Activated CD4-positive, alpha-beta memory T cell treated with anti-CD3 and anti-CD28 coated beads, Interleukin-2, amount 10 ng/mL, durations not matched to agents 7 days and 5 days (primary cell): ENCODE measurements around the gene USP3. TPM values are rescaled to one million over a fixed set of nuclear protein-coding genes. Genes with fewer than 3 reads are reported as not detected.
A peak's percentile ranks its signal among the peaks of the same experiment; 100 is the strongest.

Source experiments
- CTCF ChIA-PET: fragments of 350-600 bp; sonication (Branson Sonifier 250); formaldehyde crosslinking; loops from one replicate; lab custom pipeline; 2021; ENCODE audit warnings: antibody characterized with exemption, inconsistent platforms; lab: Charles Lee
- POLR2A ChIA-PET: fragments of 350-600 bp; sonication (Branson Sonifier 250); formaldehyde crosslinking; loops from one replicate; lab custom pipeline; 2021; ENCODE audit warnings: antibody characterized with exemption; lab: Charles Lee
- DNase-seq: peaks from one replicate; pipeline ENCODE4 v3.0.0-alpha.2; 2020
- H3K27ac Mint-ChIP-seq: one replicate; pipeline ENCODE4 v1.8.0; 2021; ENCODE audit warnings: mild to moderate bottlenecking, mixed read lengths
- H3K27me3 Mint-ChIP-seq: one replicate; pipeline ENCODE4 v1.8.0; 2021; ENCODE audit warnings: mixed read lengths
- H3K36me3 Mint-ChIP-seq: one replicate; pipeline ENCODE4 v1.8.0; 2021; ENCODE audit warnings: low read depth, mixed read lengths
- H3K4me1 Mint-ChIP-seq: one replicate; pipeline ENCODE4 v1.8.0; 2021; ENCODE audit warnings: mixed read lengths
- H3K4me3 Mint-ChIP-seq: one replicate; pipeline ENCODE4 v1.8.0; 2021; ENCODE audit warnings: mild to moderate bottlenecking, mixed read lengths
- H3K9me3 Mint-ChIP-seq: one replicate; pipeline ENCODE4 v1.8.0; 2021; ENCODE audit warnings: mixed read lengths
- total RNA-seq, 2 experiments: library from RNA; stranded (reverse); gene quantifications; one replicate each; pipeline ENCODE4 v1.2.3, GENCODE V29; 2021

USP3 gene
- total RNA-seq, 2 experiments from 2014 or later: 67.9 to 68.7 TPM

DNA sequence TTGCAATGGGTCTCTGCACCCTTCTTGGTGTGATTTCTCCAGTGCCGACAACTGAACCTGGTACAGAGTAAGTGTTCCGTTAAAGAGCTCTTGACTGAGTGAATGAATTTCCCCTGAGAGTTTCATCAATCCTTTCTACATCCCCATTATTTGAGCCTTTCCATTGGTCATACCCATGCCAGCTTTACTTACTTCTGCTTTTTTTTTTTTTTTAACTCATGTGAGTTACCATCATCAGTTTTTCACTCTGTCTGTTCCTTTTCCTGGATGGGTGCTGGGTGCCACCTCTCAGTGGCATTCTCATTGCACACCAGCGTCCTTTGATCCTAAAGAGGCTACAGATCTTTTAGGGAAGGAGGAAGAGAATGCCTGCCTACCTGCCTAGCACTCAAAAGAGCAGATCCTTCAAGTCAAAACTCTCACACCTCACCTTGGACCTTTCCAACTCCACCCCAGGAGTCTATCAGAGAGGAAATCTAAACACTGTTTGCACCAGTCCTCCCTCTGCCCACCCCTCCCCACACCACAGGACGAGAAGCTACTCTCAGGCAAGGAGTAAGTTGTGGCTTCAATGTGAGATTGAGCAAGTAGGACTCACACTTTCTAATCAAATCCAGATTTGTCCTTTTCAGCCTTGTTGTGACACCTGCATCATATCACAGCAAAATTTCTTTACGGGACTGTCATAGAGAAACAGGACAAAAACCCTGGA is 13.1 kb upstream of the USP3 start:
- no peaks in the 10 kb centered on the region for H3K9me3 Mint-ChIP-seq
- H3K4me1 Mint-ChIP-seq: peaks cover 59% of the 10 kb centered on the region
- no peak for DNase-seq
- H3K36me3 Mint-ChIP-seq: no peaks in the 10 kb centered on the region
- ChIA-PET POLR2A (interaction anchor here (1.5 to 5.1 kb wide), 2 partner anchors 13 to 17 kb away, joined by 3 to 81 read pairs; partner anchors contain the start of gene USP3), CTCF (interaction anchor here (0.6 to 2.0 kb wide), 4 partner anchors 14 to 25 kb away, joined by 3 to 6 read pairs (median 4); no protein-coding TSS in a partner anchor)
- H3K4me3 Mint-ChIP-seq: no peak overlapping the region
- H3K27ac Mint-ChIP-seq: no peak overlapping the region
- H3K27me3 Mint-ChIP-seq: peaks cover 2% of the 10 kb centered on the region

DNA sequence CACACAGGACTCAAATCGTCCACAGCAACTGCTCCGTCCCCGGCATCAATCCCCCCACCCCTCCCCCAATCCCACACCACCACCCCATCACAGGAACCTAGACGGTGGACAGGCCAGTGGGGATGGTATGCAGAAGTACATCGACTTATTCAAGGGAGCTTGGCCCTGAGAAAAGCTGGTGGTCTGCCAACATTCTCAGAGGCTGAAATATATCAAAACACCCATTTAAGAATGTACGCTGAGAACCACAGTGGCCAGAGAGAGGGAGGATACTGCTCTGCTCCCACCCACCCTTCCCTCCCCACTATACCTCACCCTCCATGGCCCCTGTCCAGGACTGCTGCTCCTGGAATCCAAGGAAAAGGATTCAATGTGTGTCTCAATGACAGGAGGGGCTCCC is 12.4 kb upstream of the USP3 start:
- Mint-ChIP-seq H3K9me3 (no peaks in the 10 kb centered on the region), H3K4me1 (peaks cover 53% of the 10 kb centered on the region), H3K27me3 (peaks cover 2% of the 10 kb centered on the region), H3K36me3 (no peaks in the 10 kb centered on the region), H3K27ac (no peak overlapping the region), H3K4me3 (no peak overlapping the region)
- CTCF ChIA-PET: interaction anchor here (0.6 kb wide), 1 partner anchor 26 kb away, joined by 3 read pairs; no protein-coding TSS in a partner anchor
- POLR2A ChIA-PET: interaction anchor here (1.5 kb wide), 1 partner anchor 16 kb away, joined by 3 read pairs; no protein-coding TSS in a partner anchor
- DNase-seq: no peak

DNA sequence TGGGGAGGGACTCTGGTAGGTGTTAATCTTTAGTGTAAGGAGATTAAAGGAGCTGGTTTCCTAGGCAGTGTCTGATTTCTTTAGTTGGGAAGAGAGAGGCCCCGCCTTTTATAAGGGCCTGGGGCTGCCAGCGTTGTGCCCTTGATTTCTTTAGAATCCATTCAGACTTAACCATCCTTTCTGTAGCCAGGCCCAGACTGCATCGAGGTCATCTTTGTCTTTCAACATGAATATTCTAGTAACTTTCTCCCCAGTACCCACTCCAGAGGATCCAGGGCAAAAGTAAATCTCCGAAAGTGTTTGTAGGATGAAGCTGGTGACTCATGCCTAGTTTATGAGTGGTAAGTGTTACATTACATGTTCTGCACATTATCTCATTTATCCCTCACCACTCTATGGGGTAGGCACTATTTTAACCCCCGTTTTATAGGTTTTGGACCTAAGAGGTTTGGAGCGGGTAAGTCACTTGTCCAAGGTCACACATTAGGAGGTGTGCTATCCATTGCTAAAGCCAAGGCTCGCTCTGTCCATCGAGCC is 11.8 kb upstream of the USP3 start:
- H3K27me3 Mint-ChIP-seq: peaks cover 2% of the 10 kb centered on the region
- H3K9me3 Mint-ChIP-seq: no peaks in the 10 kb centered on the region
- no peaks in the 10 kb centered on the region for H3K36me3 Mint-ChIP-seq
- DNase-seq: no peak
- ChIA-PET CTCF (no interaction called here), POLR2A (interaction anchor here (0.6 to 5.2 kb wide), 4 partner anchors 9 to 30 kb away, joined by 3 to 77 read pairs (median 8); partner anchors contain the start of gene USP3)
- H3K4me1 Mint-ChIP-seq: peaks cover 48% of the 10 kb centered on the region
- no peak overlapping the region for H3K4me3 Mint-ChIP-seq
- no peak overlapping the region for H3K27ac Mint-ChIP-seq

DNA sequence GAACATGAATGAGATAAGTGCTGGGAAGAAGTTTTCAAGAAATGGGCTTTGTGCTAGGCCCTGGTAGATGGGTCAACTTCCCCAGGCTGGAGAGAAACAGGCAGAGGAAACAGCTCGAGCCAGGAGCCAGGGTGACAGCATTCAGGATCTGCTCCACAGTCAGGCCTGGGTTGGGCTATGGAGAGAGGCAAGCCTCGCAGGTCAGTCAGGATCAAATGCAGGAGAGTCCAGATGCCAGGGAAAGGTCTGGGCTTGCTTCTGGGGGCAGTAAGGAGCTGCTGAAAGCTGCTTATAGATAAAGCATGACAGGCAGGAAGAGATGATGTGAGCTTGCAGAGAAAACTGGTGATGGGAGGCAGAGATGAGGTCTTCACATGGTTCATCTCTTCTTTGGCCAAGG is 11.0 kb upstream of the USP3 start:
- DNase-seq: no peak
- no peaks in the 10 kb centered on the region for H3K9me3 Mint-ChIP-seq
- peaks cover 48% of the 10 kb centered on the region for H3K4me1 Mint-ChIP-seq
- H3K36me3 Mint-ChIP-seq: no peaks in the 10 kb centered on the region
- peak overlapping the region; percentile 0 for H3K27ac Mint-ChIP-seq
- H3K27me3 Mint-ChIP-seq: peaks cover 2% of the 10 kb centered on the region
- ChIA-PET POLR2A (interaction anchor here (1.9 to 5.2 kb wide), 2 partner anchors 10 to 11 kb away, joined by 11 to 77 read pairs; partner anchors contain the start of gene USP3), CTCF (no interaction called here)
- H3K4me3 Mint-ChIP-seq: no peak overlapping the region

DNA sequence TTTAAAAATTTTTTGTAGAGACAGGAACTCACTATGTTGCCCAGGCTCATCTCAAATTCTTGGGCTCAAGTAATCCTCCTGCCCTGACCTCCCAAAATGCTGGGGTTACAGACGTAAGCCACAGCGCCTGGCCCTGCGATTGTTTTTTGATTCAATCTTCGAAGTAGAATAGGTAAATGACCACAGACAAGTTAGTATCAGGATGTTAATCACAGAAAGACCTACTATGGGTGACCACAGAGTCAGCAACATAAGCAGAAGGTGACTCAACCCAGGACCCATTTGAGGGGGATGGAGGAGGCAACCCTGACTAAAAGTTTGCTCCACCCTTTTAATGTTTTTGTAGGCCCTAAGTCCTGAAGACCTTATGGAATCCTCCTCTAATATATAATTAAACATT is 10.0 kb upstream of the USP3 start:
- POLR2A ChIA-PET: interaction anchor here (0.6 to 5.2 kb wide), 4 partner anchors 10 to 14 kb away, joined by 3 to 77 read pairs (median 20); partner anchors contain the start of gene USP3
- peaks cover 2% of the 10 kb centered on the region for H3K27me3 Mint-ChIP-seq
- H3K4me1 Mint-ChIP-seq: peaks cover 56% of the 10 kb centered on the region
- H3K36me3 Mint-ChIP-seq: no peaks in the 10 kb centered on the region
- CTCF ChIA-PET: interaction anchor here (3.1 to 5.0 kb wide), 3 partner anchors 10 to 27 kb away, joined by 19 to 36 read pairs (median 20); partner anchors contain the start of gene USP3
- no peaks in the 10 kb centered on the region for H3K9me3 Mint-ChIP-seq
- no peak for DNase-seq
- H3K4me3 Mint-ChIP-seq: no peak overlapping the region
- H3K27ac Mint-ChIP-seq: peak overlapping the region; percentile 66

DNA sequence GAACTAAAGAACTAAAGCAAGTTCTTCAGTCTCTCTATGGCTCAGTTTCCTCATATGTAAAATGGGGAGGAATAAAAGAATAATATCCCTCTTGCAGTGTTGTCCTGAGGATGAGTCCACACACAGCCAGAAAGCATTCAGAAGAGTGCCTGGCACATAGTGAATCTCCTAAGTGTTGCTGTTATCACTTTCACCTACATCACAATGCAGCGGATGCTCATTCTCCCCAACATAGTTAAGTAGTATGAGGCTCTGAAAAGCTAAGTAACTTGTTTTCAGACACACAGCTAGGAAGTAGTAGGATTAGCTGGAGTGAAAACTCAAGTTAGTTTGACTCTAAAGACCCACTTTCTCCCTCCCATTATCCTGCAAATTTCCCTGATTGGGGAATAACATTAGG is 9.1 kb upstream of the USP3 start:
- Mint-ChIP-seq H3K36me3 (no peaks in the 10 kb centered on the region), H3K4me1 (peaks cover 65% of the 10 kb centered on the region), H3K9me3 (no peaks in the 10 kb centered on the region), H3K27me3 (peaks cover 2% of the 10 kb centered on the region), H3K4me3 (no peak overlapping the region), H3K27ac (peak overlapping the region; percentile 62)
- ChIA-PET CTCF (interaction anchor here (0.9 to 5.0 kb wide), 5 partner anchors 8 to 28 kb away, joined by 3 to 46 read pairs (median 20); partner anchors contain the start of gene USP3), POLR2A (interaction anchor here (2.3 to 5.2 kb wide), 4 partner anchors 8 to 19 kb away, joined by 6 to 77 read pairs (median 30); partner anchors contain the start of gene USP3)
- no peak for DNase-seq

DNA sequence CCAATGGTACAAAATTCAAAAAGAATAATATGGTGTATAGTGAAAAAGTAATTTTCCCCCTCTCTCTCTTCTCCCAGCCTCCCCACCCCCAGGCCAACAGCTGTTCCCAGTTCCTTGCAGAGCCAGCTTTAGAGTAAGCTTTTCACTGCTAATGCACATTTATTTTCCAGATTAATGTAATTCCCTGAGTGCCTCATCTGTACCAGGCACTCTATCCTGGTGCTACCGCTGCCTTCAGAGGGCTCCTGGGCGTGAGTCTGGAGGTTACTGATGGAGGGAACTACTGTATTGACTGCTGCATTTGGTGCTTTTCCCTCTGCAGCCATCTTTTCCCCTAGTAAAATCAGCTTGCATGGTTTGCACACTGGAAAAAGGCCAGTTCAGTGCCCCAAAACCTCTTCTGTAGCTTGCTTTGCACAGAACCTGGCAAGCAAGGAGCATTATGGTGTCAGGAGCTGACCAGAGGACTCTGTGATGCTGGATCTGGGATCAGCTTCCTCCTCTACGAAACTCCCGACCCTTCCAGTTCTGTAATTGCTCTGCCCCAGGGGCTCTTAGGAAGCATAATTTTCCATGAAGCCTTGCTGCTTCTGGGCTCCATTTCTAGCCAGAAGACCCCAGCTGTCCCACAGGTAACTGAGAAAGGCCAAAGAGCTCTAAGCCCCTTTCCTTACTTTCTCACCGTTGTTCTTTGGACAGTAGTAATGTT is 8.5 kb upstream of the USP3 start:
- CTCF ChIA-PET: interaction anchor here (0.9 to 5.0 kb wide), 5 partner anchors 8 to 29 kb away, joined by 3 to 46 read pairs (median 20); partner anchors contain the start of gene USP3
- H3K9me3 Mint-ChIP-seq: no peaks in the 10 kb centered on the region
- H3K27ac Mint-ChIP-seq: peak overlapping the region; percentile 16
- H3K36me3 Mint-ChIP-seq: no peaks in the 10 kb centered on the region
- POLR2A ChIA-PET: interaction anchor here (0.8 to 5.2 kb wide), 5 partner anchors 8 to 20 kb away, joined by 3 to 77 read pairs (median 30); partner anchors contain the start of gene USP3
- no peak for DNase-seq
- no peak overlapping the region for H3K4me3 Mint-ChIP-seq
- peaks cover under 1% of the 10 kb centered on the region for H3K27me3 Mint-ChIP-seq
- peaks cover 69% of the 10 kb centered on the region for H3K4me1 Mint-ChIP-seq

DNA sequence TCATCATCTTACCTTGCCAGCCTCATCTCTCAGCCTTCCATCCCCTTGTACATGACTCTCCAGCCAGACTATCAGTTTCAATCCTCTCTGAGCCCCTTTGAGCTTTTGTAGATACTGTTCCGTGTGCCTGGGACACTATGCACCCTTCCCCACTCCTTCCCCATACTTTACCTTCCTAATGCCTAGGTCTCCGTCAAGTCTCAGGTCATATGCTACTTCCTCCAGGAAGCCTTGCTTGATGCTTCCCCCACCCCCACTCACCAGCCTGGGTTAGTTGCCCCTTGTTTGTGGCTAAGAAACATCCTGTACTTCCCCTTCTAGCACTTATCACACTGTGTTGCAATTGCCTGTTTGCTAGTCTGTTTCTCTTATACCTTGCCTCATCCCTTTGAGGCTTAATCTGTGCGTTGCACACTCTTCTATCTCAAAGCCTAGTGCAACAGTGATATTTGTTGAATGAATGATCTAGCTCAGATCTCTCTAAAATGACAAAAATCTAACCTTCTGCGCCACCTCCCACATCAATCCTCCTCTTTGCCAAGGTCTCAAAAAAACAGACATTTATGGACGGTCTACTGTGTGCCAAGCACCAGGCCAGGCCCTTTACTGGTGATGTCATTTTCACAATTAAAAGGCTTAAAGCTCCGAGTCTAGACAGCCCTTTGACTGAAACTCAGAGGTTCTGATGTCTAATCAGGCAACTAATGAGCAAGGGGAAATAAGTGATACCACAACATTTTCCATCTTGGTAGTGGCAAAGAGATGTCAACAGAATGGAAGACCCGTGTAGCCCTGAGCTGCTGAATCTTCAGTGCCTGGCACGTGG is 6.5 kb upstream of the USP3 start:
- peak; percentile 71 for DNase-seq
- Mint-ChIP-seq H3K4me3 (no peak overlapping the region), H3K4me1 (peaks cover 74% of the 10 kb centered on the region), H3K9me3 (no peaks in the 10 kb centered on the region), H3K27me3 (no peaks in the 10 kb centered on the region), H3K36me3 (no peaks in the 10 kb centered on the region), H3K27ac (no peak overlapping the region)
- ChIA-PET CTCF (interaction anchor here (1.0 to 5.0 kb wide), 6 partner anchors 7 to 31 kb away, joined by 3 to 46 read pairs (median 20); partner anchors contain the start of gene USP3), POLR2A (interaction anchor here (1.0 to 5.2 kb wide), 15 partner anchors 6 to 113 kb away, joined by 3 to 77 read pairs (median 5); partner anchors contain the start of gene USP3)

DNA sequence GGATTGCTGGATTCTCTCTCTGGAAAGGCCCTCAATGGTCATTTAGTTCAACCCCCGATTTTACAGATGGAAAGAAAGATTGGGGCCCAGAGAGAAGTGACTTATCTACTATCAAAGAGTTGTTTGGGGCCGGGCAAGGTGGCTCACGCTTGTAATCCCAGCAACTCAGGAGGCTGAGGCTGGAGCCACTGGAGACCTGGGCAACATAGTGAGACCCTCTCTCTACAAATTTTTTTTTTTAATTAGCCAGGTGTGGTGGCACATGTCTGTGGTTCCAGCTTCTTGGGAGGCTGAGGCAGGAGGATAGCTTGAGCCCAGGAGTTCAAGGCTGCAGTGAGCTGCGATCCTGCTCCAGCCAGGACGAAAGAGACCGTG is 5.2 kb upstream of the USP3 start:
- POLR2A ChIA-PET: interaction anchor here (1.2 to 2.5 kb wide), 4 partner anchors 9 to 19 kb away, joined by 3 to 18 read pairs (median 11); no protein-coding TSS in a partner anchor
- H3K27me3 Mint-ChIP-seq: no peaks in the 10 kb centered on the region
- H3K4me1 Mint-ChIP-seq: peaks cover 71% of the 10 kb centered on the region
- CTCF ChIA-PET: interaction anchor here (1.3 to 5.0 kb wide), 3 partner anchors 11 to 15 kb away, joined by 4 to 46 read pairs (median 36); no protein-coding TSS in a partner anchor
- no peak overlapping the region for H3K4me3 Mint-ChIP-seq
- DNase-seq: no peak
- no peak overlapping the region for H3K27ac Mint-ChIP-seq
- H3K9me3 Mint-ChIP-seq: no peaks in the 10 kb centered on the region
- H3K36me3 Mint-ChIP-seq: no peaks in the 10 kb centered on the region

DNA sequence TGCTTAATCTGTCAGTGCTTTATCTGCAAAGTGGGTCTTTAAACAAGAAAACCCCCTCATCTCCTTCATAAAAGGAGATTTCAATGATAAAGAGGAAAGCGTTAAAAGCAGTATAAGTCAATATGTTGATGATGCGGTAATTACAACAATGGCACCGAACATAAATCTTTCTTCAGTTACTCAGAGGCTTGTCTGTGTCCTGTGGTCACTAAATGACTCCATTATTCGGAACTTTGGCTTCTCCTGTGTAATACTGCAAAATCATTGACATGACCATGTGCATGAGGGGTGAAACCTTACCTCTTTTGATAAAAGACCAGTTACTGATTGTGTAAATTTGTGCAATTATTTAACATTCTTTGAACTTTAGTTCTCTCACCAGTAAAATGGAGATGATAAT is 4.8 kb upstream of the USP3 start:
- Mint-ChIP-seq H3K27me3 (no peaks in the 10 kb centered on the region), H3K4me1 (peaks cover 67% of the 10 kb centered on the region), H3K27ac (peak overlapping the region; percentile 33), H3K9me3 (no peaks in the 10 kb centered on the region), H3K36me3 (no peaks in the 10 kb centered on the region), H3K4me3 (no peak overlapping the region)
- no peak for DNase-seq
- ChIA-PET CTCF (no interaction called here), POLR2A (interaction anchor here (2.4 kb wide), 1 partner anchor 8 kb away, joined by 16 read pairs; no protein-coding TSS in a partner anchor)
